ENCODE results near the gene ROR2.
A peak's percentile ranks its signal among the peaks of the same experiment; 100 is the strongest.

Gene ROR2

DNA sequence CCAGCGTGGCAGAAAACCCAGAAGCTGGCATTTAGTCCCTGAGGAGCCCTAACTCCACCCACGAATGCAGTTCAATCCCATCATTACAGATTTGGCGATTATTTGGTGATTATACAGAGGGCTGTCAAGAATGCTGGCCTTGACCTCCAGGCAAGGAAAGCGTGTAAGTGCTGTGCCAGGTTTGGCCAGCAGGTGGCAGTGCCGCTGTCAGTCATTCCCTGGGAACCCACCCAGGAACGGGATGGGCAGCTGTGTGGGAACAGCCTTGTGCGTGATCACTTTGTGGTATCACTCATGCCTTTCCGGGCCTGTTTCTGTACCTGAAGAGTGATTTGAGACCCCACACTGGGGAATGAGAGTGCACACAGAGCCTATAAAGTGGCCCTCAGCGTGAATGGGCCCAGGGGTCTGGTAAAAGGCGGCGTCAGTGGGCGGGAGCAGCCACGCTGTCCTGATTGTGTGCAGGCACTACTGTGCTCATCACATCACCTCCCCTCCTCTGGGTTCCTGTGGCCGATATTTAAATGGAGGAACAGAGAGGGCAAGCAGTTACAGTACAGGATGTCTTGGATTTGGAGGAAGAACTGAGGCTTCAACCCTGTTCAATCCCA, 215.6 kb downstream of the ROR2 start:
- TF ChIP-seq, protein P1, sequence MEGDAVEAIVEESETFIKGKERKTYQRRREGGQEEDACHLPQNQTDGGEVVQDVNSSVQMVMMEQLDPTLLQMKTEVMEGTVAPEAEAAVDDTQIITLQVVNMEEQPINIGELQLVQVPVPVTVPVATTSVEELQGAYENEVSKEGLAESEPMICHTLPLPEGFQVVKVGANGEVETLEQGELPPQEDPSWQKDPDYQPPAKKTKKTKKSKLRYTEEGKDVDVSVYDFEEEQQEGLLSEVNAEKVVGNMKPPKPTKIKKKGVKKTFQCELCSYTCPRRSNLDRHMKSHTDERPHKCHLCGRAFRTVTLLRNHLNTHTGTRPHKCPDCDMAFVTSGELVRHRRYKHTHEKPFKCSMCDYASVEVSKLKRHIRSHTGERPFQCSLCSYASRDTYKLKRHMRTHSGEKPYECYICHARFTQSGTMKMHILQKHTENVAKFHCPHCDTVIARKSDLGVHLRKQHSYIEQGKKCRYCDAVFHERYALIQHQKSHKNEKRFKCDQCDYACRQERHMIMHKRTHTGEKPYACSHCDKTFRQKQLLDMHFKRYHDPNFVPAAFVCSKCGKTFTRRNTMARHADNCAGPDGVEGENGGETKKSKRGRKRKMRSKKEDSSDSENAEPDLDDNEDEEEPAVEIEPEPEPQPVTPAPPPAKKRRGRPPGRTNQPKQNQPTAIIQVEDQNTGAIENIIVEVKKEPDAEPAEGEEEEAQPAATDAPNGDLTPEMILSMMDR (IDR thresholded peaks at IDR 0.05; ENCODE audit: low read depth, low read length): peak; percentile 99
- DNase-seq (ENCODE audit: extremely low read depth, low read depth): no peak

DNA sequence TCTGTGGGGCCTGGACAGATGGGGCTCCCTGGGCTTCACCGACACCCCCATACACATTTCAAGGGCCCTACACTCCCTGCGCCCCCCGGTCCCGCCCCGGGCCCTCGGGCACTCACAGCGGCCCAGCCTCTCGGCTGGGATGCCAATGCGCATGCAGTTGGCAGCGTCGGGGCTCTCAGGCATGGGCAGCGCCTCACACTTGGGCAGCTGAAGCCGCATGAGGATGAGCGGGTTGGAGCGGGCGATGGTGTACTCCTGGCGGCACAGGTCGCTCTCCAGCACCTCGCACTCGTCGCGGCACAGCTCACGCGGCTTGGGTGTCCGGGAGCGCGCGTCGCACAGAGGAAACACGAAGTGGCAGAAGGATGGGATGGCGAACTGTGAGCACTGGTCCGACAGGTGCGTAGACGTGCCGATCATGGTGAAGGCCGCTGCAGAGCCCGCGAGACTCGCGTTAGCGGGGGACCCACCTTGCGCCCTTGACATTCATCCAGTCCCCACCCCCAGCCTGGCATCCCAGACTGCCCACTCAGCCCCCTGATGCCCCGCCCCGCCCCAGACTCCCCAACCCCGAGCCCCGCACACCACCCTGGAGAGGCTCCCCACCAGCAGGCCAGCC, 216.9 kb downstream of the ROR2 start:
- no peak for DNase-seq (ENCODE audit: extremely low read depth, low read depth)
- TF ChIP-seq, protein P1 (IDR thresholded peaks at IDR 0.05; ENCODE audit: low read depth, low read length): no peak

DNA sequence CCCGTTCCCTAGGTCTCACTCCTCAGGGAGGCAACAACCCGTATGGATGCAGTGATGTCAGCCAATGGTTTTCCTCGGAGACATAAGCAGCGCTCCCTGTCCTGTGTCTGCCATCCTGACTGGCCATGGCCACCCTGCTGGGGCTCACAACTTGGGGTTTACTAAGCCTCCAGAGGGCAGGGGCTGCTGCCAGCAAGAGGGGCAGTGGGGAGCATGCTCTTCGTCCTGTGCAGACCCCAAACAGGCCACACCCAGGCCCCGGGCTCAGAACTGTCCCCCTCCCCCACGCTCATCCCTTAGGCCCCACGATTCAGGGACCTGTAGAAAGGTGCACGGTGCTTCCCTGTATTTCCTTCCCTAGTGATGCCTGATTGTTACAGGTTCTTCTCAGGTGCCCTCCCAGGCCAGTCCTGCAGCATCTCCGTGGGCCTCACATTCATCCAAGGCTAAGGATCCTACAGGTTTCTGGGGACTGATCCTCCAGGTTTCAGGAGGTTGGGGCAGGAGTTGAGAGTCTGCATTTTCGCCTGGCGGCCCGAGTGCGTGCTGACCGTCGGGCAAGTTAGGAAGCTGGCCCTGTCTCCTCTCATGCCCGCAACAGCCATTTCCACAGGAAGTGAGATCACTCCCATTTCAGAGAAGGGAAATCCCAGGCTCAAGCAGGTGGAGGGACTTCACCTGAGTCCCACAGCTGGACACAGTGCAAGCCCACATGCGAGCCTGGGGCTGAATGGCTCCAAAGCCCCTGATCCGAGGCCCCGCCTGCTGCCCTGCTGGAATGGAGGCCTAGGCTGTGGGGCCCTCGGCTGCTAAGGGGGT, 217.6 kb downstream of the ROR2 start:
- TF ChIP-seq, protein P1 (IDR thresholded peaks at IDR 0.05; ENCODE audit: low read depth, low read length): no peak
- DNase-seq (ENCODE audit: extremely low read depth, low read depth): no peak

DNA sequence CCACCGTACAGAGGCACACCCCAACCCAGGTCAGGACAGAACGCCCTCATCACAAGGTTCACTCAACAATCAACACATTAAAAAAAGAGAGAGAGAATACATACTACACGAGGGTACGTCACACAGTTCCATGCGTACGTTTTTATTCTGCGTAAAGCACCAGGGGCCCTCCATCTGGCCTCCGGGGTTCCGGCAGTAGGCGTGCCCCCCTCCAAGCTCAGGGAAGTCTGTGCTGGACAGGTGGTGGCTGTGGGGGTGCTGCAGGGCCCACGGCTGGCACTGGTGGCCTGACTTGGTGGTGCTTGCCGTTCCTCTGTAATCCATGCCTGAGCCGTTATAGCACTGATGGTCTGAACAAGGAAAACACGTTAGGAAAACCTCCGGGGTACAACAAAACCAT, 219.2 kb downstream of the ROR2 start:
- TF ChIP-seq, protein P1 (IDR thresholded peaks at IDR 0.05; ENCODE audit: low read depth, low read length): no peak
- DNase-seq (ENCODE audit: extremely low read depth, low read depth): no peak

DNA sequence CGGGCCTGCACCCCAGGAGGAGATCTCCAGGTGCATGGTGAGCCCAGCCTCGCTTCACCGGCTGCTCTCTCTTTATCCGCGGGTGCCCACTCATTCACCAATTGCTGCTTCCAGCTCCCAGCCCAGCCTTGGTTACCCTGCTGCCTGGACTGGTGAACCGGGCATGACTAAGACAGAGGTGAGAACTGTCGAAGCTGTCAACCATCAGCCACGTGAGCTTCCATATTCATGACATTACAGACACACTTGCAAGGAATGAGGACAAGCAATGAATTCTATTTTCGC, 220.5 kb downstream of the ROR2 start:
- TF ChIP-seq, protein P1 (IDR thresholded peaks at IDR 0.05; ENCODE audit: low read depth, low read length): no peak

DNA sequence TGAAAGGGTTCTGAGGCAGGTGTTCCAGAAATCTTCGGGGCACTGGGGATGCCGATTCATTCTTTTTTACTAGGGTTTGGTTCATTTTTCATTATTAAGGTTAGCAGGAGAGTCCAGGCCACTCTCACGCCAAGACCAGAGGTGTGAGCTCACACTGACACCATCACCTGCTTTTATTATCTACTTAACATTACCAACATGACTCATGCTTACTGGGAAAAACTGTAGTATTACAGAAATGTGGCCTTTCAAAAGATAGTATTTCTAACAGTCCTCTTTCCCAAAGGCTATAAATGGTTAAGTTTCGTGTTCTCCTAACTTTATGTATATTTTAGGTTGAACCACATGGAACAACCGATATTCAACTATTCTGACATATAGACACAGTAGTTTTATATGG, 222.1 kb downstream of the ROR2 start:
- TF ChIP-seq, protein P1 (IDR thresholded peaks at IDR 0.05; ENCODE audit: low read depth, low read length): no peak
- no peak for DNase-seq (ENCODE audit: extremely low read depth, low read depth)

More for the DNA sequence above, 220.5 kb downstream of the ROR2 start:
- DNase-seq (ENCODE audit: extremely low read depth, low read depth): no peak

DNA sequence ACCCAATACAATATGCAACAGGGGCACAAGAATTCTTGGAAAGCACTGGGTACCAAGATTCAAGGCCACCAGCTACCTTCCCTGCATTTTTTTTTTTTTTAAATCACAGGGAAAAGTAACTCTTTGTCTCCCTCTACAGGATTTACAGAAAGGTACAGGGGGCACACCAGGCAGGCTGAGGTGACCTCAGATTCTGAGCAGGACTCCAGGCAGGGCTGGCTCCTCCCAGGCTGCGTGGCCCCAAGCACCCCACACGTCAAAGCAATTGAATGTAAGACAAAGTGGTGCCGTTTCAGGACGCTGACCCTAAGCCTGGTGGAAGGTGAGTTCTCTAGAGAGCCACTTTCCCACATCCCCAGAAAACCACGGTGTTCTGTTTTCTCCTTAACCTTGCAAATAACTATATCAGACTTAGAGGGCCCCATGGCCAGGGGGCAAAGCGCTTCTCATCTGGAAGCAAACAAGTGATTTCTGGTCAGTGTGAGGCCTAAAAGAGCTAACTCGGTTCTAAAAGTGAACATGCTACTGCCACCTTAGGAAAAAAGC, 222.6 kb downstream of the ROR2 start:
- DNase-seq (ENCODE audit: extremely low read depth, low read depth): no peak
- TF ChIP-seq, protein P1 (IDR thresholded peaks at IDR 0.05; ENCODE audit: low read depth, low read length): peak; percentile 71

Measured in AG09319 (cell line).